Kidney (tissue), 14 donors: ENCODE results near the gene SPTLC1. TPM values are rescaled to one million over a fixed set of nuclear protein-coding genes. Genes with fewer than 3 reads are reported as not detected.
"Not testable (repeated sequence)": the region's sequence is repeated elsewhere in the genome, so short reads cannot be mapped to it uniquely, and the experiment has no call there.

ENCODE experiments used
- DNase-seq, 5 donors: peaks; one replicate each; pipeline ENCODE4 v3.0.0-alpha.2; 2013 to 2020
- FAIRE-seq: peaks from 2 replicates; lab custom pipeline; 2012; peaks lifted over from hg19 to GRCh38; lab: Jason Lieb, UNC
- H3K27ac ChIP-seq, 2 donors: one replicate each; pipeline ENCODE4 v1.7.0; 2013; ENCODE audit warnings: low read depth in 2 of 2, low read length in 2 of 2, inconsistent platforms in 1 of 2
- H3K27me3 ChIP-seq: one replicate; pipeline ENCODE4 v1.7.1; 2013; ENCODE audit warnings: low read length, inconsistent platforms; ENCODE audit not compliant: control insufficient read depth, insufficient read depth
- H3K36me3 ChIP-seq, 3 donors: one replicate each; pipeline versions ENCODE4 v1.7.0 to v1.7.1; 2013; ENCODE audit warnings: low read length in 3 of 3, control low read depth in 1 of 3, inconsistent platforms in 1 of 3; ENCODE audit not compliant: insufficient read depth in 3 of 3, control insufficient read depth in 2 of 3
- H3K4me1 ChIP-seq, 3 donors: one replicate each; pipeline versions ENCODE4 v1.7.0 to v1.7.1; 2013; ENCODE audit warnings: low read length in 3 of 3, inconsistent platforms in 1 of 3, low read depth in 1 of 3; ENCODE audit not compliant: control insufficient read depth in 2 of 3, insufficient read depth in 2 of 3
- H3K4me3 ChIP-seq, 3 donors: one replicate each; pipeline versions ENCODE4 v1.7.0 to v1.8.1; 2013; ENCODE audit warnings: low read length in 3 of 3, control low read depth in 1 of 3, inconsistent platforms in 1 of 3
- H3K9ac ChIP-seq, 3 donors: one replicate each; pipeline versions ENCODE4 v1.7.0 to v1.7.1; 2013; ENCODE audit warnings: low read length in 3 of 3, control low read depth in 1 of 3, inconsistent platforms in 1 of 3
- H3K9me3 ChIP-seq, 3 donors: one replicate each; pipeline versions ENCODE4 v1.7.0 to v1.7.1; 2013; ENCODE audit warnings: low read length in 3 of 3, control low read depth in 1 of 3, inconsistent platforms in 1 of 3; ENCODE audit not compliant: control insufficient read depth in 2 of 3, insufficient read depth in 1 of 3
- intact Hi-C: fragments of 100-400 bp; cut with DNase I; formaldehyde crosslinking; loops from one replicate; pipeline ENCODE4 v1.11.1; 2022
- polyA plus RNA-seq: library from polyadenylated mRNA; stranded (reverse); fragments of 350-450 nt; fragmentation: Illumina TruSeq; extraction: RNeasy Lipid Tissue Mini Kit (QIAGEN cat#74804); gene quantifications from one replicate; pipeline ENCODE4 v1.2.3, GENCODE V29; 2014; ENCODE audit warnings: low read depth, low replicate concordance; ENCODE audit not compliant: insufficient read depth
- total RNA-seq: library from RNA; stranded (reverse); fragmentation: NEBNext Ultra II Directional; extraction: Animal tissue kit (Norgen Biotek cat#: 25700); gene quantifications from one replicate; pipeline ENCODE4 v1.2.1, GENCODE V29; 2021
- TF ChIP-seq, protein P1 (sequence below): IDR thresholded peaks from 3 replicates; pipeline ENCODE4 v1.5.1; 2012; ENCODE audit warnings: mild to moderate bottlenecking, moderate library complexity, borderline replicate concordance; ENCODE audit not compliant: insufficient read depth; ENCODE audit errors: extremely low read depth
- donor health status: control.
- donor health status: control.
- donor health status: control.
- donor health status: control.
- donor health status: control.
- donor health status: DM: yes; HTN: yes; CAD: no.
- donor health status: Normal renal cell carcinoma (clear cell type).

Gene SPTLC1
- total and polyA plus RNA-seq, 2 donors from 2014 or later = 29.4 to 72.2 TPM

- FAIRE-seq (no peak), DNase-seq (no peak)
- H3K4me3 ChIP-seq = no peak overlapping the region
- H3K9ac ChIP-seq = no peak overlapping the region
- TF ChIP-seq, protein P1, sequence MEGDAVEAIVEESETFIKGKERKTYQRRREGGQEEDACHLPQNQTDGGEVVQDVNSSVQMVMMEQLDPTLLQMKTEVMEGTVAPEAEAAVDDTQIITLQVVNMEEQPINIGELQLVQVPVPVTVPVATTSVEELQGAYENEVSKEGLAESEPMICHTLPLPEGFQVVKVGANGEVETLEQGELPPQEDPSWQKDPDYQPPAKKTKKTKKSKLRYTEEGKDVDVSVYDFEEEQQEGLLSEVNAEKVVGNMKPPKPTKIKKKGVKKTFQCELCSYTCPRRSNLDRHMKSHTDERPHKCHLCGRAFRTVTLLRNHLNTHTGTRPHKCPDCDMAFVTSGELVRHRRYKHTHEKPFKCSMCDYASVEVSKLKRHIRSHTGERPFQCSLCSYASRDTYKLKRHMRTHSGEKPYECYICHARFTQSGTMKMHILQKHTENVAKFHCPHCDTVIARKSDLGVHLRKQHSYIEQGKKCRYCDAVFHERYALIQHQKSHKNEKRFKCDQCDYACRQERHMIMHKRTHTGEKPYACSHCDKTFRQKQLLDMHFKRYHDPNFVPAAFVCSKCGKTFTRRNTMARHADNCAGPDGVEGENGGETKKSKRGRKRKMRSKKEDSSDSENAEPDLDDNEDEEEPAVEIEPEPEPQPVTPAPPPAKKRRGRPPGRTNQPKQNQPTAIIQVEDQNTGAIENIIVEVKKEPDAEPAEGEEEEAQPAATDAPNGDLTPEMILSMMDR = no peak
- no peaks in the 10 kb centered on the region for H3K9me3 ChIP-seq
- H3K27ac ChIP-seq = no peak overlapping the region
- intact Hi-C loops = no loop called here
- H3K27me3 ChIP-seq = no peaks in the 10 kb centered on the region
- no peaks in the 10 kb centered on the region for H3K4me1 ChIP-seq
- peaks cover 0 to 5% (median 2%) of the 10 kb centered on the region in 3 donors for H3K36me3 ChIP-seq
Observed at GRCh38 chr9:92108122-92108521, 7.1 kb downstream of the SPTLC1 start.

GRCh38 chr9:92105446-92106225 lies 9.6 kb downstream of the SPTLC1 start:
- H3K27me3 ChIP-seq, H3K4me3 ChIP-seq, FAIRE-seq, H3K9ac ChIP-seq, H3K27ac ChIP-seq, H3K36me3 ChIP-seq, H3K4me1 ChIP-seq, H3K9me3 ChIP-seq, intact Hi-C loops: not testable (repeated sequence)
- peak in 1 of 5 donors; percentile 63 for DNase-seq

DNA sequence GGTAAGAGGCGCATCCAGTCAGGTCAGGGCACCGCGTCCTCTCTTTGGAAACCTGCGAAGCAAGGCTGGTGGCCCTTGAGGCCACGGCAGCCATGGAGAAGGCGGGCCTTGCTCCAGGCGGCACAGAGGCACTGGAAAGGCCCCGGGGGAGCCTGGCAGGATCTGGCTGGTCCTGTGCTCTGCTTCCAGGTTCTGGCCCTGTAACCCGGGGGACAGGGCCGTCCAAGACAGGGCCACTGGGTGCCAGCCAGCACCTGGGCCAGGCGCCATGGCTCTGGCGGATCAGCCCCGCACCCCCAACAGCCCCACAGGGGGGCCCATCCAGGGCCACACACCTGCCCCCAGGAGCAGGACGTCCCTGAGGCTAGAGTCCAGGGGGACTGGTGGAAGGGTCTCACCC lies 11.6 kb downstream of the SPTLC1 start:
- intact Hi-C loops, H3K9ac ChIP-seq, DNase-seq, H3K36me3 ChIP-seq, H3K27me3 ChIP-seq, H3K9me3 ChIP-seq, H3K4me1 ChIP-seq, H3K4me3 ChIP-seq, FAIRE-seq, H3K27ac ChIP-seq: not testable (repeated sequence)

DNA sequence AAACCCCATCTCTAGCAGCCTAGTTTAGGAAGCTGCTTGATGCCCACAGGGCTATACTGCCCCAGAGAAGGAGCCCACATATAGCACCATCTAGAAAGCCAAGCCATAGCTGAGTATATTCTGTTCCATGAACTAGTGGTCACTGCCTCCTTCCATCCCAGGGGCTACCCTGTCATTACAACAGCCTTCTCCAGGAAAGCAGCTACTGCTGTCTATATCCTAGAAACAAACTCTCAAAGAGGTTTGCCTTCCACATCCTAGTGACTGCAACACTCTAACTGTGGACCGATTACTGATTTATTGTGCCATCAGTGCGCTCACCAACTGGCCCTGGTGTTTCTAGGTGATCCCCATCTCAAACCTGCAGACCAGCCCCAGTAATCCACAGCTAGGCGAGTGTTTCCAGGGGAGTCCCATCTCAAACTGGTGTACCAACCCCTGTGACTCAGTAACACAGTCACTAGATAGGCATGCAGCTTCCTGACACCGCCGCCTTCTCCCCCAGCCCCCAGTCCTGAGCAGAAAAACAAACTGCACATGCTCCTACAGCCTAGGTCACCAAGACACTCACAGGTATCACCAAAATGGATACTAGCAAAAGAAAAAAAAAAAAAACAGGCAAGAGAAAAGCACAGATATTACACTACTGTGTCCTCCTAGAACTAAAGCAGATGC lies 14.8 kb downstream of the SPTLC1 start:
- Histone ChIP-seq H3K9me3 (no peaks in the 10 kb centered on the region), H3K4me1 (no peaks in the 10 kb centered on the region), H3K27ac (no peak overlapping the region), H3K27me3 (no peaks in the 10 kb centered on the region), H3K36me3 (peaks cover 0 to 4% (median 0%) of the 10 kb centered on the region in 3 donors), H3K9ac (no peak overlapping the region), H3K4me3 (no peak overlapping the region)
- FAIRE-seq = no peak
- TF ChIP-seq, protein P1 = no peak
- intact Hi-C loops = no loop called here
- DNase-seq = no peak
